GM18498 (cell line): ENCODE data around the gene KRCC1.

Source experiments
- ATAC-seq: cut with Tn5 transposase; IDR thresholded peaks from one replicate; pipeline ENCODE4 v1.9.1; 2021; ENCODE audit warnings: mild to moderate bottlenecking, moderate library complexity; ENCODE audit not compliant: unreplicated experiment

The KRCC1 gene

DNA sequence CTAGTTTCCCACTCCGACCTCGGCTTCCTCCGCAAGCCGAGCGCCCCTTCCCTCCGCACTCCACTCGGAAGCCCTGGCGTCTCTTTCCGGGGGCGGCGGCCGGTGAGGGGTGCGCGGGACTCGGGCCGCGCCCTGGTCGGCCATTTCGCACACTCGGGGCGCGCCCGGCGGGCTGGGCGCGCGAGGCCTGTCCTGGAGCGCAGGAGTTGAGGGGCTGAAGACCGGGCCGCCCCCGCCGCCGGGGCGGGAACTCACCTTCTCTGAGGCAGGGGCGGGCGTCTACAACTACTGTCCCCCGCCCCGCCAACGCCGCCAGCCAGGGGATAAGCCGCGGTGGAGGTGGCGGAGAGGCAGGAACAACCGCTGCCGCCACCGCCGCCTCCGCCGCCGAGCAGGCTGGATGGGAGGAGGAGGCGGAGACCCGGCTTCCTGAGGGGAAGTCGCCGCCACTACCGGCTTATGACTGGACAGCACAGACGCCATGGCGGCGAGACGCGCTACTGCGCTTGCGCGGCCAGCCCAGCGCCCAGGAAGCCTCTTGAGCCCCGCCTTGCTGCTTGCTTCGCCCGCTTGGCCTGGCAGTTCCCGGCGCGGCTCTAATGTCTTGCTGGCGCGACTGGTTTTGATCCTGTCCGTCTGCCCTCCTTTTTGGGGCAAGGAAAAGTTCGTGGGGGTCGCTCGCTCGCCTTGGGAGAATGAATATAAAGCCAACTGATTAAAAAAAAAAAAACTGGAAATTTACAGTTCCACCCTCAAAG lies at the start of gene KRCC1:
TSS of gene KRCC1 (minus strand) at position 413 of the 758 bp plus-strand sequence. CDS start 27,220 bp downstream, outside the sequence.
- ATAC-seq: peak; percentile 96

DNA sequence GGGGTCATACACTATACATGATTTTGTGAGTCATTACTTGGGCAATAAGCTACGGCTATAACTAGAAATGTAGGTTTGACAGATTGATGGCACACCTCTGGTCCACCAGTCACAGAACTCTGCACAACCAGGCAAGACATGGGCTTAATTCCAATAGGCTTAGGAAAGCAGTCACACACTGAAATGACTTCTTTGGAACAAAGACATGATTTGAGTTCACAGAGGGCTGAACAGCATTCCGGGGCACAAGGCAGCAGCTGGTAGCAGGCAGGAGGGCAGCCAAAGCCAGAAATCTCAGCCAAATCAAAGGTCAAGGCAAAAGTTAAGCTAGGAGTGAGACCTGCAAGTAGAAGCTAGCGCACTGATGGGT lies 44.9 kb upstream of the KRCC1 start:
- no peak for ATAC-seq

DNA sequence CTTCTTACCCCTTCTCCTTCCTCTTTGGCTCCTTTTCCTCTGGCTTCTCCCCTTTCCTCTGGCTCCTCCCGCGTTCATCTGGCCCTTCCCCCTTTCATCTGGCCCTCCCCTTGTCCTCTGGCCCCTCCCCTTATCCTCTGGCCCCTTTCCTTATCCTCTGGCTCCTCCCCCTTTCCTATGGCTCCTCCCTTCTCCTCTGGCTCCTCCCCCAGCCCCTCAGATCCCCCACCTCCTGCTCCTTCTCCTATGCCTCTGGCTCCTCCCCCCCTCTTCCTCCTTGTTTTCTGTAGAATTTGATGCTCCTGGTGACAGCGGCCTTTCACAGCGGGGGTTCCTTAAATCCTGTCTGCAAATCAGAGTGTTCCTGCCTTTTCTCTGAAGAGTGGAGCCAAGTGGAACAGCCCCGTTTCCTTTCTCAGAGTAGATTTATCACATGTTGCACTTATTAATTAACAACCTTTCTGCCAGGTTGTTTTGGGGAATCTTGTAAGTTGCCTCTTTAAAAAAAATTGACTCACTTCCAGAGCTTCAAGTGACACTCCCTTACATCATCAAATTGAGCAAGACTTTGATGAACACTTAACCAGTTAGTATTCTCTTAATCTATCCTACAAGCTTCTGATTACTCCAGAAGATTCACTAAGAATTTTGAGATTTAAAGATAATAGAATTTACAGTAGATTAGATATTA lies 44.4 kb upstream of the KRCC1 start:
- ATAC-seq: no peak

DNA sequence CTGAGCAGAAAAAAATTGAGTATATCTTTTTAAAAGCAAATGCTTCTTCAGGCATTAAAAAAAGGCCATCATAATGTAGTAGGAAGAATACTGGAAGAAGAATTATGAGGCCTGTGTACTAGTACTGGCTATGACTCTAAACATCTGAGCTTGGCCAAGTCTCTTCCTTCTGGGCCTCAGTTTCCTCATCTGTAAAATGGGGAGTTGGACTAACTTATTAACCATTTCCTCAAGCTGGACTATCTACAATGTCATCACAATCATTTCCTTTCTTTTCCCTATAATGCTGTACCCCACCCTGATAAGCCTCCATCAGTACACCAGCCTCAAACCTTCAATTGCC lies 42.9 kb upstream of the KRCC1 start:
- no peak for ATAC-seq

DNA sequence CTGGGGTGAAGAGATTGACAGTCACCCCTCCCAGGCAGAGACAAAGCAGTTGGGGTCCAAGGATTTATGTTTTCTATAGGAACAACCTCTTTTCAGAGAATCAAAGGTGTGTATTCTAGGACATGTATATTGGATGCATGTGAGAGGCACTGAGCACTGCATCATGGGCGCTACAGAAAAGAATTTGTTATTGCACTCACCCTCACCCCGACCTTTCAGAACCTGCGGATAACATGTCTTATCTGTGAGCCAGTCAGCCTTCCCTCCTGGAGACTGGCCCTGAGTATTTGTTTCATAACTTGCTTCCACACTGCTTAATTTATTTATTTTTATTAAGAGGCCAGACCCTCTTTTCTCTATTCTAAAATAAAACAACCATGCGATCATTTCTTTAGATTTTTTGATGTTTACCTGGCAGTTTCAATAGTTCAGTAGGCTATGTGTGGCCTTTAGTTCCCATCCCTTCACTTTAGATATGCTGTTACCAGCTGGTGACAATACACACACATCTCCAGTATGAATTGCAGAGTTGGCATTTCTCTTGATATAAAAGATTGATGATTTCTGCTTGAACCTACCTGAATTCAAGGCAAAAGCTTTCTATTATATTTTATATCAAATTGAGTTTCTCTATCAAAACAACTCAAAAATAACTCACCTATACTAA lies 42.4 kb upstream of the KRCC1 start:
- no peak for ATAC-seq

DNA sequence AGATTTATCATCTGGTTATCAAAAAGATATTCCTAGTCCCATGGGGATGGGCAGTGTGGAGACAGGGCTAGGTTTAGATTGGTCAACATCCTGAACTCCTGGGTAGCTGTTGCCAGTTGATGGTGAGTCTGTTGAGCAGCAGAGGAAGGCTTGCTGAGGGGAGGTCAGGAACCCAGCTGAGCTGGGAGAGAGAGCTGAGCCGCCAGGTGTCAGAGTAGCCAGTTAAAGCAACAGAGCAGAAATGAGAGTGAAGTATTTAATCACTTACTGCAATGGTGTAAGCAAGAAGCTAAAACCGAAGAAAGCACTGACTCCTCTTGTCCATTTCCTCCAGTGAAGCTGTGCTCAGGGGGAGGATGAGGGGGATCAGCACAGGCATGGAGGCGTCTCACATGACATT lies 41.6 kb upstream of the KRCC1 start:
- no peak for ATAC-seq

DNA sequence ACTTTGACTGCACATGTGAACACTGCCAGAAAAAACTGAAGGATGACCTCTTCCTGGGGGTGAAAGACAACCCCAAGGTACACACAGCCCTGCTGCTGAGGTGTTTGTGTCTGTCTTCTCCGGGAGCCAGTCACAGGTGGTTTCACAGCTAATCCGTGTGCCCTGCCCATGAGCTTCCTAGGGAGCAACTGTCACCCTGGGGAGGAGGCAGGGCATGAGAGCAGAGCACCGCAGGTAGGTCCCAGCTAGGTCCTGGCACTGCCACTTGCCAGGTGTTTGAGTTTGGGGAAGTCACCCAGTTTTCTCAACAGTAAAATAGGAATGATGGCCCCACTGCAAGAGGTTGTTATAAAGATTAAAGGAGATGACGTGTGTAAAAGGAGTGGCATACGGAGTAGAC lies 41.1 kb upstream of the KRCC1 start:
- ATAC-seq: no peak

DNA sequence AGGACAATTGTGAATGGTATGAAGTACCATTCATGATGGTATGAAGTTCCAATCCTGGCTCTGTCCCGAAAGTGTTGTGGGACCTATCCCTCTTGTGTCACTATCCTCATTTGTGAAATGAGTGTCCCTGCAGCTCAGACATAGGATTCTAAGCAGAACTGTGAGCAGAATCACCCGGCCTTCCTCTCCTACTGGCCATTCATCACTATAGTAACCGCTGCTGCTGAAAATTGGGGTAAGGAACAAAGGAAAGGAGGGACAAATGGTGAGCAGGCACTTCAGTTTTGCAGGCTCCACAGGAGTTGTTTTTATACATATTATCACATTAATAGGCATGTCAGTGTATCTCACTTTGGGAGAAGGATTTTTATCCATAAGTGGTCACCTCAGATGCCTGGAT lies 39.4 kb upstream of the KRCC1 start:
- ATAC-seq: no peak

DNA sequence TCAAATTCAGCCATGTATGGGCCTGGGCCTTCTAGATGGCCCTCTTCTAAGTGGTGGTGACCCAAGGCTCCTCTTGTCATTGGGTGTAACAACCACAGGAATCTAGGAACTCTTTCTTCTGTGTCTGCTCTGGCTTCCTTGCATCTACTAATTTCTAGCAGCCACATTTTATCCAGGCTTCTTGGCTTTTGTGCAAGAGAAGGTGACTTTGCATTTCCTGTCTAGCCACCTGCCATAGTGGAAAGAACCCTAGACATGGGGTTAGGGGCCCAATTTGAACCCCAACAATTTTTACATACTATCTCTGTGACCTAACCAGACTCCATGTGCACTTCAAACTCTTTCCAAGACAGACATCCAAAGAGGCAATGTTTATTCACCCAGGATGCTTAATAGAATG lies 37.2 kb upstream of the KRCC1 start:
- ATAC-seq: no peak

DNA sequence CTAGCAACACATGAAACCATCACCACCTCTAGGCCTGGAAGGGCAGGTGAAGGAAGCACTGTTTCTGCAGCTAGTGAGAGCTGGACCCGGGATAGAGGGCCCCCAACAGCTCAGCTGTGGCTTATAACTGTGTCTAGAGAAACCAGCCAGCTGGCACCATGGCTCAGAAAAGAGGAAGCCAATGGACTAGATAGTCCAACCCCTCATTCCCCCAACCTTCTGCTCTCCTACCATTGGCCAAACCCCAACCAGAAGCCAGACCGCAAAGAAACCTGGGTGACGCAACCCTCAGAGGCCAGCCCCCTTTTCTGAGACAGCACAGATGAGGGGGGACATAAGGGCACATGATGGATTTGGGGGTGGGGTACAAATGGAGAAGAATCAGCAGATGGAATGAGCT lies 36.4 kb upstream of the KRCC1 start:
- no peak for ATAC-seq

DNA sequence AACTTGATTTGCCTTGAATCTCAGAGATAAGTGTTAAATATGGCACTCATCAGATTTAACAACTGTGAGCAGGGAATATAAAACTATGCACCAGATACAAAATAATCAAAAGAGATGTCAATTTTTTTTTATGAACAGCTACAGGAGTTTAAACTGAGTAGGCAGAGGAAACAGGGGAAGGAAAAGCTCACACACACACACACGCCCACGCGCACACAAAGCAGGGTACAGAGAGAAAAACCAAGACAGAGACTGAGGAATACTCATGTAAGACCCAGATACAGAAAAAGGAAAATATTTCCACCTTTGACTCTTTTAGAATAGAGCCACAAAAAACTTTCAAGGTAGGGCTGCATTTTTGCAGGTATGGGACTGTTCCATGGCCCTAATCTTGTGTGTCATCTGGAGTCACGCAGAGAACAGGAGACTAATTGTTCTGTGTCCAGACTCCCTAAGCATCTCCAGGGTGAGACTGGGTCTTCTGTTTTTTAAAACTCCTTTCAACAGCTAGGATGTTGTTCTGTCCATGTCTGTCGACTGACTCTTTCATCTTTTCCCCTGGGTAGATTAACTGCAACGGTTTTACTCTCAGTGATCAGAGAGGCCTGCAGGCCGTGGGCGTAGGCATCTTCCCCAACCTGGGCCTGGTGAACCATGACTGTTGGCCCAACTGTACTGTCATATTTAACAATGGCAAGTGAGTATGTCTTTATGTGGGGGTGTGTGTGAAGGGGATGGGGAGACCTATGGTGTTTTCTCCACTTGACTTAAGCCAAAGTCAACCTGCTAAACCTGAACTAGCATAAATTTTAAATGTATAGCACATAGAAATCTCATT lies 35.1 kb upstream of the KRCC1 start:
- ATAC-seq: no peak

DNA sequence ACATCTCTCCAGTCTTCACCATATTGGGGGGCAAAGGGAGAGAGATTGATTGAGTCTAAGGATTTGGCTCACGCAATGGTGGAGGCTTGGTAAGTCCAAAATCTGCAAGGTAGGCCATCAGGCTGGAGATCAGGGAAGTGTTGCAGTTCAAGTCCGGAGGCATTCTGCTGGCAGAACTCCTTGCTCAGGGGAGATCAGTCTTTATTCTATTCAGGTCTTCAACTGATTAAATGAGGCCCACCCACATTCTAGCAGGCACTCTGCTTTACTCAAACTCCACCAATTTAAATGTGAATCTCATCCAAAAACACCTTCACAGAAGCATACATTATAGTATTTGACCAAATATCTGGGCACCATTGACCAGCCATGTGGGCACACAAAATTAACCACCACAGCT lies 33.4 kb upstream of the KRCC1 start:
- no peak for ATAC-seq

DNA sequence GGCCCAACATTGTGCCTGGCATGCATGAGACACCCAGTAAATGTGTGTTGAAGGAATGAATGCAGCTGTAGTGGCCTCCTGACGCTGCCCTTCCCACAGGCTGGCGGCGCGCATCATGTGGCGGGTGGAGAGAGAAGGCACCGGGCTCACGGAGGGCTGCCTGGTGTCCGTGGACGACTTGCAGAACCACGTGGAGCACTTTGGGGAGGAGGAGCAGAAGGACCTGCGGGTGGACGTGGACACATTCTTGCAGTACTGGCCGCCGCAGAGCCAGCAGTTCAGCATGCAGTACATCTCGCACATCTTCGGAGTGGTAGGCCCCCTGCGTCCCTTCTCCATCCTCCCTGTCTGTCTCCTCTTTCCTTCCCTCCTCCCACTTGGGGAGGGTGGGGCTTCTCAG lies 32.2 kb upstream of the KRCC1 start:
- ATAC-seq: no peak

DNA sequence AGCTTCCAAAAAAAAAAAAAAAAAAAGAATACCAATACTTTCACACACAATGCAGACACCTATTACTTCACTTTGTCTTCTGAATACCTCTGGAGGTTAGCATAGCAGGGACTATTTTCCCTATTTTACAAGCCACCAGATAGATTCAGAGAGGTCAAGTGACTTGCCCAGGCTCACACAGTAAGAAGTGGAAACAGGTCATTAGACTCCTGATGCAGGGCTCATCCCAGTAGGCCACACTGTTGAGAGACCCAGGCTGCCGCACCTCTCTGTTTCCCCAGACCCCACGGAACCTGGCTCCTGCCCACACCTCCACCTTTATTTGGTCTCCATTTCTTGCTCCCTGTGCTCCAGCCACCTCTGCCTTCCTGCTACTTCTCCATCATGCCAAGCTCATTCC lies 31.5 kb upstream of the KRCC1 start:
- no peak for ATAC-seq

DNA sequence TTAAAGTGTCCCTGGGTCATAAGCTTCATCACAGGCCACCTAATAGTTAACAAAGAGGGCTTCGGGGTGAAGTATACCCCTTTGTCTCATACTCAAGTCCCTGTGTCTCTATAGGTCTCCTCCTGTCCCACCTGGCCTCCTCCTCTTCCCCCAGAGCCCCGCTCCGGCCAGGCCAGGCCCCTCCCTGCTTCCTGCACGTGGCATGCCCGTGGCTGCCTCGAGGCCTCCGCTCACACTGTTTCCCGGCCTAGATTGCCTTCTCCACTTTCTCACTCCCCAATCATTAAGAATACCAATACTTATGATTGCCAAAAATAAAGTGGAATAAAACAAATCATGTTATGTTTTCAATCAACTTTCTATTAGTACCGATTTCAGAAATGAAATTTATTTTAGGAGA lies 30.8 kb upstream of the KRCC1 start:
- no peak for ATAC-seq

DNA sequence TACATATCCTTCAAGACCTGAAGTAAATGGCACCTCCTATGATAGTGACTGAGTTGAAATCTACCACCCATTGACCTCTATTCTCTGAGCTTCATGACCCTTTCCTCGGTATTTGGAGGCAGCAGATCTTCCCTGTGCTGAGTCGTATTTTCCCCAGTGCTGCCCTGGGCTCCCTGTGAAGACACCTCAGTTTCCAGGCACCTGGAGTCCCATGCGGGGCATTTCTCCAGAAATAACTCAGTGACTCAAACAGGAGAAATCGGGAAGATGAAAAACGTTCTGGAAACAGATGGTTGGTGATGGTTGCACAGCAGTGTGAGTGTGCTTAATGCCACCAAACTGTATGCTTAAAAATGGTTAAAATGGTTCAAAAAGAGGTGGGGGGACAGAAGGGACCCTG lies 30.0 kb upstream of the KRCC1 start:
- ATAC-seq: no peak

DNA sequence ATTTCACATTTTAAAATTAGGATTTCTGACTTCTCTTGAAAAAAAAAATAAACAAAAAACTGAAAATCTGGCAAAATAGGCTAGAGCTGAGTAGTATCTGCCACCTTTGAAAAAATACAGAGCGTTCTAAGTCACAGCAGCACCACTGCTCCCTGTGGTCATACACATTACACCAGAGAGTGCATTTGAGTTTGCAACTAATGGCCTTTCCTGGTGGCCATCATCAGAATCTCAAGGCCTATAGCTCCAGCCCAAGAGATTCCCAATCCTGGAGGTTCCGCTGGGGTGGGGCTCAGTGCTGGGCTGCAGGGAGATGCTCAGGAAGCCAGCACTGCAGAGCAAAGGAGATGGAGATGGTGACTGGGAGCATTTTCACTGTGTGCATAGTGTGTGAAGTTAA lies 29.5 kb upstream of the KRCC1 start:
- ATAC-seq: no peak

DNA sequence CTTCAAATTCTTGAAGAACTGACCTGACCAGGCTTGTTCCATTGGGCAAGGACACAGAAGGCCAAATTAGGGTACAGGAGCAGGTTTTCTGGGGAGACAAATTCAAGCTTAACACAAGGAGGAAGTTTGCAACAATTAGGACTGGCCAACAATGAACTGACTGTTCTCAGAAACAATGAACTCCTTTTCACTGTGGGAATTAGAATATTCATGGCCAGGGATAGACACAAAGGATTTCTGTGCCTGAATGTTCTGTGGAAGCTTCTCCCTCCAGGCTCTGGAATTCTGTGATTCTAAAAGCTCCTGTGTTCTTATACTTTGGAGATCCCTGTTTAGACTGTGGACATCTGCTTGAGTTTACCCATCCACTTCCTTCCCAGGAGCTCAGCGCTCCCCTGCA lies 27.2 kb upstream of the KRCC1 start:
- no peak for ATAC-seq

DNA sequence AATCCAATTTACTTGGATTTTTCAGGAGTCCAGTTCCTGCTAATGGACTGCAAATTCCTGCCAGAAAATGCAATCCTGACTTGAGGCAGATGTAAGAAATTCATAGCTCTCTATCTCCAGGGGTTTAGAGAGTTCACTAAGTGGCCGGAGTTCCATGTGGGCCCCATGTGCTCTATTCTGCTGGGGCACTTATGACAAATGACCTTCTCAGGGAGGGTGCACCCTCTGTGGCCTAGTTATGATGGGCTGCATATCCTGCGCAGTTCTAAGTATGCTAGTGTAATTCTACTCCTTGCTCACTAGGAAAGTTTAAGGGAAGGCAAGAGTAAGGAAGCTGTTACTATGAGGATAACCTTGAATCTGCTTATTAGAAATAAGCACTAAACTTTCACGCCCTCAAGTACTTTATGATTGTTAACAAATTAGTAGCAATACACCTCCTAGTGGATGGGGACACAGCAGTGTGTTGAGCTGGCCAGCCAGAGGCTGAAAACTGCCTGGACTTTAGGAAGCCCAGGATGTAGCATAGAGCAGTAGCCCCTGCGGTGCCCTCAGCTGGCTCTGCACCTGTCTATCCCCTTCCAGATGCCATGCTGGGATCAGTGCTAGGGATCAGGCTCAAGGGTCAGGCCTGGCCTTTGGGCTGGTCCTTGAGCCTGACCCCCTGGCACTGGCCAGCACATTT lies 26.5 kb upstream of the KRCC1 start:
- no peak for ATAC-seq

DNA sequence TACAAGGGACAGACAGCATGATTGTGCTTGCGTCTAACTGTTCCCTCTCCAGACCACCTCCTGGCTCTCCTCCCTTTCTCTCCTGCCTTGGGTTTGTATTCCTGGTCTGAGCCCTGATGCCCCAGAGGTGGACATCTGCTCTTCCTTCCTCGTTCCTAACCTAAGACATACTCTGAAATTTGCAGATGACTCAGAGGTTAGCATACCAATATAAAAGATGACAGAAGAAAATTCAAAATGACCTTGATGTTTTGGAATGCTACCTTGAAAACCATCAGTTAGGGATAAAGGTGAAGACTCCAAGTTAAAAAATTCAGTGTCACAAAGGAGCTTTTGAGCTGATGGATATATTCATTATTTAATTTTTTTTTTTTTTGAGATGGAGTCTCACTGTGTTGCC lies 25.0 kb upstream of the KRCC1 start:
- no peak for ATAC-seq

DNA sequence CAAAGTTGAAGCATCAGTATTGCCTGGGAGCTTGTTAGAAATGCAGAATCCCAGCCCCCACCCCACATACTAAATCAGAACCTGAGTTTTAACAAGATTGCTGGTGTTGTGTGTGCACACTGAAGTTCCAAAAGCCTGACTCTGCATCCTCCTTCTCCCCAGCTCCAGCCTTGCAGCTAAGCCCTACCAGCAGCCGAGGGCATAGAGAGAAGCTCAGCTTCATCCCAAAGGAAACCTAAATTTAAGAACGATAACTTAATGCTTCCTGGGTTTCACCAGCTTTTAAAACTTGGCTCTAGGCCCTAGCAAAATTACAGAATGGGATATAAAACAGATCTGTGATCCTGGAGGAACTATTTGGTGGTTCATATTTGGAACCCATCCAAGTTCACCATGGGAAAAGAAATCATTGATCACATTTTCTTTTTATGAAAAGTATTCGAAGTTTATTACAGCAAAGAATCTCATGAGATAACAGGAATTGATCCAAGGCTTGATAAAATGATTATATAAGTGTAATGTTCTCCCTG lies 23.1 kb upstream of the KRCC1 start:
- no peak for ATAC-seq
